GM23248 (cell line): ENCODE results near the gene BCAS1. TPM values are rescaled to one million over a fixed set of nuclear protein-coding genes. Genes with fewer than 3 reads are reported as not detected.

Experiments used
- DNase-seq: peaks from one replicate; pipeline ENCODE4 v3.0.0-alpha.2; 2015
- H2AFZ ChIP-seq: fragments of 200-600 bp; sonication (generic); 2 replicates; pipeline ENCODE4 v1.6.1; 2016; ENCODE audit warnings: antibody characterized with exemption
- H3F3A ChIP-seq: fragments of 200-600 bp; sonication (generic); 2 replicates; pipeline ENCODE4 v1.6.1; 2016; ENCODE audit warnings: mild to moderate bottlenecking, antibody characterized with exemption, mixed run types; ENCODE audit not compliant: insufficient read depth
- H3K27ac ChIP-seq: fragments of 200-600 bp; sonication (generic); 2 replicates; pipeline ENCODE4 v1.5.1; 2016; ENCODE audit warnings: mild to moderate bottlenecking
- H3K27me3 ChIP-seq: fragments of 200-600 bp; sonication (generic); replicated peaks from 2 replicates; pipeline ENCODE4 v1.6.1; 2016; ENCODE audit warnings: mild to moderate bottlenecking; ENCODE audit not compliant: insufficient read depth
- H3K36me3 ChIP-seq: fragments of 200-600 bp; sonication (generic); 2 replicates; pipeline ENCODE4 v1.6.1; 2016; ENCODE audit warnings: low read depth, mild to moderate bottlenecking
- H3K4me1 ChIP-seq: fragments of 200-600 bp; sonication (generic); 2 replicates; pipeline ENCODE4 v1.6.1; 2016; ENCODE audit warnings: mild to moderate bottlenecking; ENCODE audit not compliant: insufficient read depth
- H3K4me2 ChIP-seq: fragments of 200-600 bp; sonication (generic); one replicate; pipeline ENCODE4 v1.6.1; 2016; ENCODE audit warnings: mild to moderate bottlenecking; ENCODE audit not compliant: unreplicated experiment
- H3K4me3 ChIP-seq: fragments of 200-600 bp; sonication (generic); 2 replicates; pipeline ENCODE4 v1.5.1; 2016; ENCODE audit warnings: mild to moderate bottlenecking
- H3K79me2 ChIP-seq: fragments of 200-600 bp; sonication (generic); 2 replicates; pipeline ENCODE4 v1.6.1; 2016; ENCODE audit warnings: mild to moderate bottlenecking; ENCODE audit not compliant: insufficient read depth
- H3K9ac ChIP-seq: fragments of 200-600 bp; sonication (generic); 2 replicates; pipeline ENCODE4 v1.6.1; 2016; ENCODE audit warnings: mild to moderate bottlenecking
- H3K9me2 ChIP-seq: fragments of 200-600 bp; sonication (generic); 2 replicates; pipeline ENCODE4 v1.6.1; 2016; ENCODE audit warnings: mixed run types, mild to moderate bottlenecking, moderate library complexity; ENCODE audit not compliant: insufficient read depth
- H3K9me3 ChIP-seq: fragments of 200-600 bp; sonication (generic); one replicate; pipeline ENCODE4 v1.6.1; 2017; ENCODE audit warnings: low read depth
- H4K20me1 ChIP-seq: fragments of 200-600 bp; sonication (generic); 2 replicates; pipeline ENCODE4 v1.6.0; 2016; ENCODE audit not compliant: insufficient read depth
- EZH2 ChIP-seq: fragments of 200-600 bp; sonication (generic); IDR thresholded peaks from 2 replicates; pipeline ENCODE4 v1.6.1; 2018; ENCODE audit warnings: antibody characterized with exemption, mild to moderate bottlenecking; ENCODE audit not compliant: insufficient read depth, poor library complexity, severe bottlenecking
- EZH2phosphoT487 ChIP-seq: fragments of 200-600 bp; sonication (generic); IDR thresholded peaks from 2 replicates; pipeline ENCODE4 v1.6.1; 2018; ENCODE audit warnings: antibody characterized with exemption, moderate library complexity, mild to moderate bottlenecking, low read depth; ENCODE audit not compliant: insufficient read depth
- WGBS, 2 experiments: methylation state at CpG; one replicate each; pipeline ENCODE4 v1.1.6; 2015 to 2017; ENCODE audit warnings: low lambda C conversion rate in 2 of 2, low coverage in 1 of 2; ENCODE audit errors: missing lambda C conversion rate in 2 of 2; 5-methylcytosine and 5-hydroxymethylcytosine counted together
- in situ Hi-C: fragments of 300-500 bp; cut with MboI; formaldehyde crosslinking; loops from 2 replicates; pipeline ENCODE4 v1.15.0; 2020
- microRNA-seq: library from miRNA; unstranded; fragments of <30 nt; microRNA quantifications from one replicate; pipeline ENCODE4, GENCODE V29; 2016; ENCODE audit warnings: borderline number of aligned reads
- polyA plus RNA-seq: library from polyadenylated mRNA; unstranded; fragments of >200 nt; fragmentation: Nextera tagmentation; extraction: Ambion mirVana; gene quantifications from 2 replicates; pipeline ENCODE4 v1.2.1, GENCODE V29; 2016
- small RNA-seq: library from RNA; depleted of rRNA; stranded (forward); fragments of <200 nt; gene quantifications from one replicate; pipeline ENCODE3, GENCODE V24; 2014; ENCODE audit warnings: low read depth, low replicate concordance
- total RNA-seq: library from RNA; depleted of rRNA; stranded (reverse); fragments of >200 nt; shearing (Covaris generic); gene quantifications from 2 replicates; pipeline ENCODE4 v1.2.3, GENCODE V29; 2014; rRNA removed

BCAS1 gene
- total and polyA plus RNA-seq, 2 experiments from 2014 or later: 0.41 TPM; not detected in 1

DNA sequence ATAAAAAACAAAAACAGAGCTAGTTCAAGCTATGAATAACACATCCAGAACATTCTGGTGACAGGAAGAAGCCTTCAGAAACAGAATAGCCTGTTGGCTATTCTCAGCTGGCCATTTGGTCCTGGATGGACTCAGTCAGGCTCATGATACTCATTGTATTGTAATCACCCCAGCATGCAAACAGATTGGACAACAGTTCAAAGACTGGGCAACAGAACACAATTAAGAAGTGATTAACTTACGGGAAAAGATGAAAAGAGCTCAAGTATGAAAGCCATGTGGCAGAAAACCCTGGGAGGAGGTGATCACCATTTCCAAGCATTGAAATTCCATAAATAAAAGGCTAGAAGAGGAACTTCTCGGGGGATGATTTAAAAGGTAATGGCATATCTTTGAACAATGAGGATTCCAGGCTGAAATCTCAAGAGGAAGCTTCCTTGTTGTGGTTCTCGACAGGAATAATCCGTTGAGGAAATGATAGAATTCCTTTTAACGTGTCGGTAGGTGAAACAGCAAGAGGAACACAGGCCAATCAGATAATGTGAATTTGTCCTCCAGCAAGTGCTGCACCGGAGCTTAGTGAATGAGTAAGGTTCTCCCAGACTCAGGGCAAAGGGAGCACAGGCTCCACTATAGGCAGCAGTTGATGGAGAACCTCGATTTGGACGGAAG is 172.4 kb downstream of the BCAS1 start:
- H3K4me2 ChIP-seq: no peak overlapping the region
- no peaks in the 10 kb centered on the region for H4K20me1 ChIP-seq
- H3K9ac ChIP-seq: no peak overlapping the region
- H3K27ac ChIP-seq: no peak overlapping the region
- H2AFZ ChIP-seq: no peak overlapping the region
- in situ Hi-C loops: no loop called here
- no peak overlapping the region for H3K4me3 ChIP-seq
- TF ChIP-seq EZH2phosphoT487 (no peak), EZH2 (no peak)
- H3K36me3 ChIP-seq: no peaks in the 10 kb centered on the region
- H3K27me3 ChIP-seq: no peaks in the 10 kb centered on the region
- peaks cover 50% of the 10 kb centered on the region for H3K4me1 ChIP-seq
- H3F3A ChIP-seq: peaks cover 46% of the 10 kb centered on the region
- DNase-seq: no peak
- WGBS, 2 experiments: 91% methylated on average over 9 of the region's 9 CpGs
- no peaks in the 10 kb centered on the region for H3K9me3 ChIP-seq
- H3K9me2 ChIP-seq: no peaks in the 10 kb centered on the region; the same call in 1 of the 2 replicates
- no peaks in the 10 kb centered on the region for H3K79me2 ChIP-seq

DNA sequence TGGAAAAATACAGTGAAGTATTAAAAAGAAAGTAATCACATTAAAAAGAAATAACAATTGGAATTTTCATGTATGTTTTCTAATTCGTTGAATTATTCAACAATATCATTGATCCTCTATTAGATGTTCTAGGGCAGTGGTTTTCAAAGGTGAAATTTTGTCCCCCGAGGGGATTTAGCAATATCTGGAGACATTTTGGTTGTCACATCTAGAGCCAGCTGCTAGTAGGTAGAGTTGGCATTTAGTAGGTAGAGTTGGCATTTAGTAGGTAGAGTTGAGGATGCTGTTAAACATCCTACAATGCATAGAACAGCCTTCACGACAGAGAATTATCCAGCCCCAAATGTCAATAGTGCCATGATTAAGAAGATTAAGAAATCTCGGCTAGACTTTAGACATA is 173.7 kb downstream of the BCAS1 start:
- peaks cover 48% of the 10 kb centered on the region for H3F3A ChIP-seq
- 97% methylated on average over 4 of the region's 4 CpGs for WGBS, 2 experiments
- no peaks in the 10 kb centered on the region for H4K20me1 ChIP-seq
- H3K4me2 ChIP-seq: no peak overlapping the region
- no peaks in the 10 kb centered on the region for H3K36me3 ChIP-seq
- in situ Hi-C loops: no loop called here
- no peaks in the 10 kb centered on the region; the same call in 1 of the 2 replicates for H3K9me2 ChIP-seq
- no peak overlapping the region for H2AFZ ChIP-seq
- H3K4me1 ChIP-seq: peaks cover 41% of the 10 kb centered on the region
- TF ChIP-seq EZH2phosphoT487: no peak
- TF ChIP-seq EZH2: no peak
- H3K27ac ChIP-seq: no peak overlapping the region
- H3K9me3 ChIP-seq: no peaks in the 10 kb centered on the region
- H3K9ac ChIP-seq: no peak overlapping the region
- no peaks in the 10 kb centered on the region for H3K27me3 ChIP-seq
- no peak overlapping the region for H3K4me3 ChIP-seq
- H3K79me2 ChIP-seq: no peaks in the 10 kb centered on the region
- no peak for DNase-seq

DNA sequence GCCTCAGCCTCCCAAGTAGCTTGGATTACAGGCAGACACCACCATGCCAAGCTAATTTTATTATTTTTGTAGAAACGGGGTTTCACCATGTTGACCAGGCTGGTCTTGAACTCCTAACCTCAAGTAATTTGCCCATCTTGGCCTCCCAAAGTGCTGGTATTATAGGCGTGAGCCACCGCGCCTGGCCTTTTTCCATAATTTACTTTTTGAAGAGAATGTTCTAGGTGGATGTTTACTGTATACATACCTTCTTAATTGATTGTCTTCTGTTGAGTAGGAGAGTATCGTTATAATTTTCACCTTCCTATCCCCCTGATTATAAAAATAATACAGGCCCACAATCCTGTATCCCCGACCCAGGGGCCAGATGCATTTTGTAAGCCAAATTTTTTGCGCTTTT is 174.4 kb downstream of the BCAS1 start:
- Histone ChIP-seq H3K9ac (no peak overlapping the region), H3K79me2 (no peaks in the 10 kb centered on the region), H3K4me1 (peaks cover 35% of the 10 kb centered on the region), H4K20me1 (no peaks in the 10 kb centered on the region), H3K27me3 (no peaks in the 10 kb centered on the region), H3K36me3 (no peaks in the 10 kb centered on the region), H3K9me2 (no peaks in the 10 kb centered on the region; the same call in 1 of the 2 replicates), H3K27ac (no peak overlapping the region), H3K4me3 (no peak overlapping the region), H3K4me2 (no peak overlapping the region), H2AFZ (no peak overlapping the region), H3F3A (peaks cover 48% of the 10 kb centered on the region), H3K9me3 (no peaks in the 10 kb centered on the region)
- DNase-seq: no peak
- no peak for TF ChIP-seq EZH2phosphoT487
- in situ Hi-C loops: no loop called here
- 96 to 97% methylated on average over 7 of the region's 7 CpGs for WGBS, 2 experiments

DNA sequence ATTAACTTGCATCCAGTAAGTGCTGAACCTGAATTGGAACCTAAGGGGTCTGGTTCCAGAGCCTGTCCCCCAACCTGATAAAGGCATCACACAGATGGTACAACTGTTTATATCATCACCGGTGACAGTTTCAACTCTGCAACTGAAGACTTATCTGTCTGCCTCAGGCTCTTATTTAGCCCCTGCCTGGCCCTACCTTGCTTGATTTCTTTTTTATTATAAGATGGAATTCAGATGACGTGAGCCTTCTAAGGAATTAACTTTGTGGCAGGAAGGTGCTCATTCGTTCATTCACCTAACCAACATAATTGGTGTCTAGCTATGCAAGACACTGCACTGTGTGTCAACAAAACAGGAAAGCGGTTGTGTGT is 175.0 kb downstream of the BCAS1 start:
- Histone ChIP-seq H2AFZ (no peak overlapping the region), H3K79me2 (no peaks in the 10 kb centered on the region), H3K4me2 (no peak overlapping the region), H3K4me1 (peaks cover 28% of the 10 kb centered on the region), H3K27me3 (no peaks in the 10 kb centered on the region), H3K27ac (no peak overlapping the region), H3K36me3 (no peaks in the 10 kb centered on the region), H3F3A (peaks cover 46% of the 10 kb centered on the region), H3K9me3 (no peaks in the 10 kb centered on the region), H3K4me3 (no peak overlapping the region), H4K20me1 (no peaks in the 10 kb centered on the region), H3K9me2 (no peaks in the 10 kb centered on the region; the same call in 1 of the 2 replicates), H3K9ac (no peak overlapping the region)
- 97 to 98% methylated on average over 4 of the region's 4 CpGs for WGBS, 2 experiments
- TF ChIP-seq EZH2 (no peak), EZH2phosphoT487 (no peak)
- no peak for DNase-seq
- in situ Hi-C loops: no loop called here

DNA sequence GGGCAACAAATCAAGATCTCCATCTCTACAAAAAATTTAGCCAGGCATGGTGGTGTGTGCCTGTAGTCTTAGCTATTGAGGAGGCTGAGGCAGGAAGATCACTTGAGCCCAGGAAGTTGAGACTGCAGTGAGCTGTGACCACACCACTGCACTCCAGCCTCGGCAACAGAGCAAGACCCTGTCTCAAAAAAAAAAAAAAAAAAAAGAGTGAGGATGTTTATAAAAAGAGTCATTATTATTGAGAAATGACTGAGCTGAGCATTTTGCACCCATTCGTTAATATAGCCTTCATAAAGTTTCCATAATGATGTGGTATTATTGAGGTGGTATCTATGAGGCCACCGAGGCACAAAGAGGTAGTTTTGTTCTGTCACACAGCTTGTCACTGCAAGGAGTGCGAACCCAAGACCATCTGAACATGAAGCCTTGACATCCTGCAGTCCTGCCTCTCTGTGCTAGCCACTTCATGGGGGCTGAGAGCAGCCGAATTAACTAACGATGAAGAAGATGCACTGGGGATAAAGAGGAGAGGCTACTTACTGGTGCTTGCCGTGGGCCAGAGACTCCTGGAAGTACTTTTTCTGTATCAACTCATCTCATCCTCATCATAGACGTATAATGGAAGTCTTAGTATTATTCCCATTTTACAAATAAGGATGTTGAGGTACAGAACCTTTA is 175.5 kb downstream of the BCAS1 start:
- Histone ChIP-seq H3K4me1 (peaks cover 23% of the 10 kb centered on the region), H3K27me3 (no peaks in the 10 kb centered on the region), H3K9me2 (no peaks in the 10 kb centered on the region; the same call in 1 of the 2 replicates), H3K9ac (no peak overlapping the region), H3K9me3 (no peaks in the 10 kb centered on the region), H3K4me3 (no peak overlapping the region), H3F3A (peaks cover 41% of the 10 kb centered on the region), H3K27ac (no peak overlapping the region), H4K20me1 (no peaks in the 10 kb centered on the region), H2AFZ (no peak overlapping the region), H3K79me2 (no peaks in the 10 kb centered on the region), H3K4me2 (no peak overlapping the region), H3K36me3 (no peaks in the 10 kb centered on the region)
- DNase-seq: no peak
- in situ Hi-C loops: no loop called here
- TF ChIP-seq EZH2phosphoT487 (no peak), EZH2 (no peak)
- 97 to 98% methylated on average over 8 of the region's 8 CpGs for WGBS, 2 experiments

Small RNAs within 50 kb of the gene (microRNA-seq; reads per million reads assigned to microRNA genes)
- gene MIR4756: not detected

Small RNAs within 50 kb of the gene (small RNA-seq; reads per million reads assigned to genes)
- gene MIR4756: not detected

Other genes with a start within 250 kb of the BCAS1 start
- 1.2 TPM in 1 of 2 replicates, not detected in the other for gene CYP24A1, start 103.4 kb upstream of the BCAS1 start, total RNA-seq
- 0.37 and 0.43 TPM in 2 replicates for gene CYP24A1, start 103.4 kb upstream of the BCAS1 start, polyA plus RNA-seq
- gene PFDN4, start 137.5 kb upstream of the BCAS1 start, total RNA-seq: 64.5 and 70.9 TPM in 2 replicates
- 80.1 and 83.6 TPM in 2 replicates for gene PFDN4, start 137.5 kb upstream of the BCAS1 start, polyA plus RNA-seq